K562 (cell line): Measurements from ENCODE around the gene OMA1. TPM values are rescaled to one million over a fixed set of nuclear protein-coding genes. Genes with fewer than 3 reads are reported as not detected.

Experiments
- CBX8 ChIP-seq: fragments of 200-600 bp; sonication (generic); IDR thresholded peaks from 2 replicates; pipeline ENCODE4 v1.6.1; 2012; ENCODE audit warnings: borderline replicate concordance, mixed run types, low read depth, mild to moderate bottlenecking, moderate library complexity, mixed read lengths, low read length, control low read depth, inconsistent platforms; ENCODE audit not compliant: poor library complexity, severe bottlenecking; ENCODE audit errors: extremely low read depth
- CEBPG ChIP-seq, 3 experiments: fragments of 200-800 bp in 1 of 3; sonication (Bioruptor generic) in 1 of 3; sonication (generic) in 1 of 3; formaldehyde crosslinking in 1 of 3; IDR thresholded peaks in 2 of 3; conservative IDR thresholded peaks in 1 of 3; 2 replicates each; pipeline versions ENCODE4 v1.6.1 to v1.8.0; 2016 to 2022; ENCODE audit warnings: missing compliant biosample characterization in 2 of 3, missing genetic modification characterization in 2 of 3, mild to moderate bottlenecking in 1 of 3, missing genetic modification reagents in 1 of 3
- HDAC6 ChIP-seq: IDR thresholded peaks from 2 replicates; pipeline ENCODE4 v1.6.1; 2012; ENCODE audit warnings: low read depth, mild to moderate bottlenecking, control low read depth, inconsistent platforms, low read length, moderate library complexity
- polyA plus RNA-seq, 8 experiments: library from polyadenylated mRNA; depleted of rRNA in 4 of 8; stranded (reverse) in 5 of 8; unstranded in 3 of 8; fragments of >200 nt; fragmentation: Nextera tagmentation in 2 of 8; fragmentation: Illumina TruSeq in 1 of 8; extraction: Ambion mirVana in 2 of 8; extraction: Trizol in 1 of 8; gene quantifications; 2 replicates each; pipeline versions ENCODE4 v1.2.1 to v1.2.3, GENCODE V29; 2011 to 2014; ENCODE audit warnings: inconsistent platforms in 1 of 8, missing spikeins in 1 of 8
- total RNA-seq, 7 experiments: library from RNA; depleted of rRNA in 6 of 7; stranded (reverse); fragments of >200 nt in 6 of 7; fragmentation: Illumina TruSeq in 2 of 7; extraction: Trizol in 2 of 7; gene quantifications; 2 replicates each; pipeline versions ENCODE4 v1.2.1 to v1.2.3, GENCODE V29; 2011 to 2021; ENCODE audit warnings: low replicate concordance in 1 of 7
- TF ChIP-seq, protein P1 (sequence below): sonication (generic); formaldehyde crosslinking; IDR thresholded peaks from 2 replicates; pipeline ENCODE4 v1.8.0; 2022; ENCODE audit warnings: mild to moderate bottlenecking, missing genetic modification reagents
- TF ChIP-seq, protein P2 (sequence below): fragments of 250-450 bp; sonication (Bioruptor Pico); IDR thresholded peaks from 2 replicates; pipeline ENCODE4 v1.5.1; 2021; ENCODE audit warnings: mild to moderate bottlenecking
- TF ChIP-seq, protein P3 (sequence below): fragments of 450-650 bp; formaldehyde crosslinking; IDR thresholded peaks from 2 replicates; pipeline ENCODE4 v1.4.0; 2022; ENCODE audit warnings: missing genetic modification characterization

OMA1 gene
- total and polyA plus RNA-seq, 9 of the 15 experiments (the other 6 are each of a cell fraction or from before 2014, with no cell fraction given), result 16.6 to 51.5 (median 33.5) TPM

DNA sequence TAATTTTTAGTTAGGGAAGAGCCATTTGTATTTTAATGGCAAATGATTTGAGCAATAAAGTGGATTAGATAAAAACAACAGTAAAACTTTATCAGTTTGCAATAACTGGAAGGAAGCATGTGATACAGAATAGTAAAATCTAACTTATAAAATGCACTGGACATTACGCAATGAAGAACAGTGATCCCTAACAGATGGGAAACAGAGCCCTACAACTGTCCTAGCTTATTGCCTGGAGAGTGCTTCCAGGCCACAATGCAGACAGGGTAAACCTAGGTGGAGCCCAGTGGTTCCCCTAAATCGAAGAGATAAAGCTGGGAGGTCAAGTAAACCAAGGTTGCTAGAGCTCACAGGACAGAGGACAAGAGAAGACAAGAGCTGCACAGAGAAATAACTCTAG lies 7.0 kb downstream of the OMA1 start (continued):
- TF ChIP-seq, protein P1, sequence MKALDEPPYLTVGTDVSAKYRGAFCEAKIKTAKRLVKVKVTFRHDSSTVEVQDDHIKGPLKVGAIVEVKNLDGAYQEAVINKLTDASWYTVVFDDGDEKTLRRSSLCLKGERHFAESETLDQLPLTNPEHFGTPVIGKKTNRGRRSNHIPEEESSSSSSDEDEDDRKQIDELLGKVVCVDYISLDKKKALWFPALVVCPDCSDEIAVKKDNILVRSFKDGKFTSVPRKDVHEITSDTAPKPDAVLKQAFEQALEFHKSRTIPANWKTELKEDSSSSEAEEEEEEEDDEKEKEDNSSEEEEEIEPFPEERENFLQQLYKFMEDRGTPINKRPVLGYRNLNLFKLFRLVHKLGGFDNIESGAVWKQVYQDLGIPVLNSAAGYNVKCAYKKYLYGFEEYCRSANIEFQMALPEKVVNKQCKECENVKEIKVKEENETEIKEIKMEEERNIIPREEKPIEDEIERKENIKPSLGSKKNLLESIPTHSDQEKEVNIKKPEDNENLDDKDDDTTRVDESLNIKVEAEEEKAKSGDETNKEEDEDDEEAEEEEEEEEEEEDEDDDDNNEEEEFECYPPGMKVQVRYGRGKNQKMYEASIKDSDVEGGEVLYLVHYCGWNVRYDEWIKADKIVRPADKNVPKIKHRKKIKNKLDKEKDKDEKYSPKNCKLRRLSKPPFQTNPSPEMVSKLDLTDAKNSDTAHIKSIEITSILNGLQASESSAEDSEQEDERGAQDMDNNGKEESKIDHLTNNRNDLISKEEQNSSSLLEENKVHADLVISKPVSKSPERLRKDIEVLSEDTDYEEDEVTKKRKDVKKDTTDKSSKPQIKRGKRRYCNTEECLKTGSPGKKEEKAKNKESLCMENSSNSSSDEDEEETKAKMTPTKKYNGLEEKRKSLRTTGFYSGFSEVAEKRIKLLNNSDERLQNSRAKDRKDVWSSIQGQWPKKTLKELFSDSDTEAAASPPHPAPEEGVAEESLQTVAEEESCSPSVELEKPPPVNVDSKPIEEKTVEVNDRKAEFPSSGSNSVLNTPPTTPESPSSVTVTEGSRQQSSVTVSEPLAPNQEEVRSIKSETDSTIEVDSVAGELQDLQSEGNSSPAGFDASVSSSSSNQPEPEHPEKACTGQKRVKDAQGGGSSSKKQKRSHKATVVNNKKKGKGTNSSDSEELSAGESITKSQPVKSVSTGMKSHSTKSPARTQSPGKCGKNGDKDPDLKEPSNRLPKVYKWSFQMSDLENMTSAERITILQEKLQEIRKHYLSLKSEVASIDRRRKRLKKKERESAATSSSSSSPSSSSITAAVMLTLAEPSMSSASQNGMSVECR, result no peak
- no peak for TF ChIP-seq HDAC6
- no peak for TF ChIP-seq CEBPG (CRISPR knock-in tag; IDR thresholded peaks at IDR 0.05)
- peak in 1 of 2 experiments; percentile 77; a peak in 2 of 4 replicates for TF ChIP-seq CEBPG (tag; conservative IDR thresholded peaks at IDR 0.05 in 1 of 2, IDR thresholded peaks at IDR 0.05 in 1 of 2)
- TF ChIP-seq, protein P2, sequence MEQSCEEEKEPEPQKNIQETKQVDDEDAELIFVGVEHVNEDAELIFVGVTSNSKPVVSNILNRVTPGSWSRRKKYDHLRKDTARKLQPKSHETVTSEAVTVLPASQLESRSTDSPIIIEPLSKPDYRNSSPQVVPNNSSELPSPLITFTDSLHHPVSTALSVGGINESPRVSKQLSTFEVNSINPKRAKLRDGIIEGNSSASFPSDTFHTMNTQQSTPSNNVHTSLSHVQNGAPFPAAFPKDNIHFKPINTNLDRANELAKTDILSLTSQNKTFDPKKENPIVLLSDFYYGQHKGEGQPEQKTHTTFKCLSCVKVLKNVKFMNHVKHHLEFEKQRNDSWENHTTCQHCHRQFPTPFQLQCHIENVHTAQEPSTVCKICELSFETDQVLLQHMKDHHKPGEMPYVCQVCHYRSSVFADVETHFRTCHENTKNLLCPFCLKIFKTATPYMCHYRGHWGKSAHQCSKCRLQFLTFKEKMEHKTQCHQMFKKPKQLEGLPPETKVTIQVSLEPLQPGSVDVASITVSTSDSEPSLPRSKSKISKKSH (CRISPR knock-in tag), result no peak
- TF ChIP-seq CBX8, result no peak
- TF ChIP-seq, protein P3, sequence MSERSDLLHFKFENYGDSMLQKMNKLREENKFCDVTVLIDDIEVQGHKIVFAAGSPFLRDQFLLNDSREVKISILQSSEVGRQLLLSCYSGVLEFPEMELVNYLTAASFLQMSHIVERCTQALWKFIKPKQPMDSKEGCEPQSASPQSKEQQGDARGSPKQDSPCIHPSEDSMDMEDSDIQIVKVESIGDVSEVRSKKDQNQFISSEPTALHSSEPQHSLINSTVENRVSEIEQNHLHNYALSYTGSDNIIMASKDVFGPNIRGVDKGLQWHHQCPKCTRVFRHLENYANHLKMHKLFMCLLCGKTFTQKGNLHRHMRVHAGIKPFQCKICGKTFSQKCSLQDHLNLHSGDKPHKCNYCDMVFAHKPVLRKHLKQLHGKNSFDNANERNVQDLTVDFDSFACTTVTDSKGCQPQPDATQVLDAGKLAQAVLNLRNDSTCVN, result no peak
